Endodermal cell (in vitro differentiated cells): ENCODE results near the gene THBD. TPM values are rescaled to one million over a fixed set of nuclear protein-coding genes. Genes with fewer than 3 reads are reported as not detected.

ENCODE experiments used
- DNase-seq: peaks from one replicate; pipeline ENCODE4 v3.0.0-alpha.2; 2017
- H3K27ac ChIP-seq: 2 replicates; pipeline ENCODE4 v1.5.1; 2013; ENCODE audit warnings: mild to moderate bottlenecking, low read depth, low read length, moderate library complexity
- H3K27me3 ChIP-seq: 2 replicates; pipeline ENCODE4 v1.6.1; 2013; ENCODE audit warnings: mild to moderate bottlenecking, low read length, moderate library complexity; ENCODE audit not compliant: insufficient read depth, control insufficient read depth, poor library complexity, severe bottlenecking
- H3K36me3 ChIP-seq: 2 replicates; pipeline ENCODE4 v1.7.0; 2013; ENCODE audit warnings: mild to moderate bottlenecking, low read length, moderate library complexity; ENCODE audit not compliant: control insufficient read depth, insufficient read depth
- H3K4me1 ChIP-seq: one replicate; pipeline ENCODE4 v1.7.0; 2013; ENCODE audit warnings: low read length; ENCODE audit not compliant: control insufficient read depth, insufficient read depth
- H3K4me3 ChIP-seq: 2 replicates; pipeline ENCODE4 v1.5.1; 2013; ENCODE audit warnings: mild to moderate bottlenecking, low read length, moderate library complexity
- H3K9ac ChIP-seq: 2 replicates; pipeline ENCODE4 v1.6.1; 2013; ENCODE audit warnings: mild to moderate bottlenecking, low read length, moderate library complexity; ENCODE audit not compliant: poor library complexity, severe bottlenecking; ENCODE audit errors: extremely low read depth
- H3K9me3 ChIP-seq: 2 replicates; pipeline ENCODE4 v1.6.1; 2013; ENCODE audit warnings: mild to moderate bottlenecking, low read length, moderate library complexity; ENCODE audit not compliant: control insufficient read depth
- H3K27ac Mint-ChIP-seq: 2 replicates; pipeline ENCODE4 v1.8.0; 2020; ENCODE audit warnings: mixed read lengths
- H3K27me3 Mint-ChIP-seq: 2 replicates; pipeline ENCODE4 v1.8.0; 2021; ENCODE audit warnings: mild to moderate bottlenecking, mixed read lengths; ENCODE audit not compliant: insufficient read depth
- H3K36me3 Mint-ChIP-seq: 2 replicates; pipeline ENCODE4 v1.8.0; 2020; ENCODE audit warnings: low read depth, mixed read lengths
- H3K4me1 Mint-ChIP-seq: 2 replicates; pipeline ENCODE4 v1.8.0; 2020; ENCODE audit warnings: mixed read lengths
- H3K4me3 Mint-ChIP-seq: 2 replicates; pipeline ENCODE4 v1.8.0; 2020; ENCODE audit warnings: mild to moderate bottlenecking, moderate library complexity, mixed read lengths
- H3K9me3 Mint-ChIP-seq: 2 replicates; pipeline ENCODE4 v1.8.0; 2020; ENCODE audit warnings: mild to moderate bottlenecking, mixed read lengths
- WGBS, 2 experiments: methylation state at CpG; one replicate each; pipeline versions ENCODE4 v1.1.5 to v1.1.7; 2013; ENCODE audit warnings: missing lambda C conversion rate in 2 of 2, mixed read lengths in 1 of 2; ENCODE audit not compliant: insufficient coverage in 1 of 2, insufficient read length in 1 of 2; 5-methylcytosine and 5-hydroxymethylcytosine counted together
- total RNA-seq, 2 donors: library from RNA; stranded (reverse); fragmentation: NEBNext Ultra II Directional in 1 of 2; extraction: Animal tissue kit (Norgen Biotek cat#: 25700) in 1 of 2; gene quantifications; 2 replicates in 1 of 2; 3 replicates in 1 of 2; pipeline ENCODE4 v1.2.1, GENCODE V29; 2021
- TF ChIP-seq, protein P1 (sequence below): fragments of 200-600 bp; sonication (generic); conservative IDR thresholded peaks from 2 replicates; pipeline ENCODE4 v1.5.0; 2021; ENCODE audit warnings: antibody characterized with exemption, mild to moderate bottlenecking

Gene THBD
- total RNA-seq, 2 donors from 2014 or later = 1.2 to 2.0 TPM

DNA sequence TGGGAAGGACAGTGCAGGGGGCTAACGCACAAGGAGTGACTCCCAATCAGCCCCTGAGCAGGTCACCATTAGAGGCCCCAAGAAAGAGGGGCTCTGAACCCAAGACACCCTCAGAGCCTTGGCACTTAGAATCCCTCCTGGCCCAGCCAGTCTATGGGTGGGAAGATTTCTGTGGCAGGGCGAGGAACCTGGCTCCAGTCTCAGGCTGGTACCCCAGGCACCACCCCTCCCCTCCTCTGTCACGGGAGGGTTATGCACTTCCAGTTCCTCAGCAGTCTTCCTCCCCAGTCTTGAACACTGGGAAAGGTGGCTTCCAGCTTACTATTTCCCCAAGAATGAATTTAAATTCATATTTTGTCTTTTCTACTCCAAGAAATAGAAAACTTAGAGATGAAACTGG lies 42.0 kb downstream of the THBD start:
- H3K36me3 Mint-ChIP-seq = no peaks in the 10 kb centered on the region
- no peak overlapping the region for H3K4me3 ChIP-seq
- WGBS, 2 experiments = 93 to 100% methylated on average over 1 to 3 of the region's 3 CpGs
- no peak overlapping the region for H3K27ac Mint-ChIP-seq
- H3K9me3 Mint-ChIP-seq = no peaks in the 10 kb centered on the region
- H3K27me3 ChIP-seq = no peaks in the 10 kb centered on the region
- DNase-seq = no peak
- H3K4me1 ChIP-seq = no peaks in the 10 kb centered on the region
- TF ChIP-seq, protein P1, sequence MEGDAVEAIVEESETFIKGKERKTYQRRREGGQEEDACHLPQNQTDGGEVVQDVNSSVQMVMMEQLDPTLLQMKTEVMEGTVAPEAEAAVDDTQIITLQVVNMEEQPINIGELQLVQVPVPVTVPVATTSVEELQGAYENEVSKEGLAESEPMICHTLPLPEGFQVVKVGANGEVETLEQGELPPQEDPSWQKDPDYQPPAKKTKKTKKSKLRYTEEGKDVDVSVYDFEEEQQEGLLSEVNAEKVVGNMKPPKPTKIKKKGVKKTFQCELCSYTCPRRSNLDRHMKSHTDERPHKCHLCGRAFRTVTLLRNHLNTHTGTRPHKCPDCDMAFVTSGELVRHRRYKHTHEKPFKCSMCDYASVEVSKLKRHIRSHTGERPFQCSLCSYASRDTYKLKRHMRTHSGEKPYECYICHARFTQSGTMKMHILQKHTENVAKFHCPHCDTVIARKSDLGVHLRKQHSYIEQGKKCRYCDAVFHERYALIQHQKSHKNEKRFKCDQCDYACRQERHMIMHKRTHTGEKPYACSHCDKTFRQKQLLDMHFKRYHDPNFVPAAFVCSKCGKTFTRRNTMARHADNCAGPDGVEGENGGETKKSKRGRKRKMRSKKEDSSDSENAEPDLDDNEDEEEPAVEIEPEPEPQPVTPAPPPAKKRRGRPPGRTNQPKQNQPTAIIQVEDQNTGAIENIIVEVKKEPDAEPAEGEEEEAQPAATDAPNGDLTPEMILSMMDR = no peak
- H3K27ac ChIP-seq = no peak overlapping the region
- H3K9ac ChIP-seq = no peak overlapping the region
- no peaks in the 10 kb centered on the region for H3K9me3 ChIP-seq
- no peaks in the 10 kb centered on the region for H3K27me3 Mint-ChIP-seq
- H3K4me3 Mint-ChIP-seq = no peak overlapping the region
- H3K36me3 ChIP-seq = no peaks in the 10 kb centered on the region
- no peaks in the 10 kb centered on the region for H3K4me1 Mint-ChIP-seq

DNA sequence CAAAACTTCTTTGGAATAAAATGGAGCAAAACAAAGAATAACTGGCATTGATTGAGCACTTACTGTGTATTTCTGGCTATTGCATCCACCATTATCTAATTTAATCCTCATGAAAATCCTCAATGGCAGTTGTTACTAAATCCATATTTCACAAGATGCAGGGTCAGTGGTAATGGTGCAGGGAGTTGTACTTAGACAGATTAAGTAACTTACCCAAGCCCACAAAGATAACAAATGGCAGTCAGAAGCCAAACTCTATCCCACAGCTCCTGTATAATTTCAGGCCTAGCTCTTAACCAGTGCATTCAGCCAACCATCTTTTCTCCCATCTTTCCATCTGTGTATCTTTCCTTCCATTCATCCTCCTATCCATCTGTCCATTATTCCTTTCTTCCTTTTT lies 43.7 kb downstream of the THBD start:
- DNase-seq = no peak
- no peaks in the 10 kb centered on the region for H3K4me1 Mint-ChIP-seq
- H3K9me3 Mint-ChIP-seq = no peaks in the 10 kb centered on the region
- H3K27ac Mint-ChIP-seq = no peak overlapping the region
- H3K36me3 Mint-ChIP-seq = no peaks in the 10 kb centered on the region
- no peak overlapping the region for H3K9ac ChIP-seq
- H3K27ac ChIP-seq = no peak overlapping the region
- no peaks in the 10 kb centered on the region for H3K4me1 ChIP-seq
- H3K27me3 ChIP-seq = no peaks in the 10 kb centered on the region
- TF ChIP-seq, protein P1 = no peak
- no peaks in the 10 kb centered on the region for H3K36me3 ChIP-seq
- no peak overlapping the region for H3K4me3 Mint-ChIP-seq
- peaks cover 3% of the 10 kb centered on the region for H3K27me3 Mint-ChIP-seq
- no peaks in the 10 kb centered on the region for H3K9me3 ChIP-seq
- no peak overlapping the region for H3K4me3 ChIP-seq

DNA sequence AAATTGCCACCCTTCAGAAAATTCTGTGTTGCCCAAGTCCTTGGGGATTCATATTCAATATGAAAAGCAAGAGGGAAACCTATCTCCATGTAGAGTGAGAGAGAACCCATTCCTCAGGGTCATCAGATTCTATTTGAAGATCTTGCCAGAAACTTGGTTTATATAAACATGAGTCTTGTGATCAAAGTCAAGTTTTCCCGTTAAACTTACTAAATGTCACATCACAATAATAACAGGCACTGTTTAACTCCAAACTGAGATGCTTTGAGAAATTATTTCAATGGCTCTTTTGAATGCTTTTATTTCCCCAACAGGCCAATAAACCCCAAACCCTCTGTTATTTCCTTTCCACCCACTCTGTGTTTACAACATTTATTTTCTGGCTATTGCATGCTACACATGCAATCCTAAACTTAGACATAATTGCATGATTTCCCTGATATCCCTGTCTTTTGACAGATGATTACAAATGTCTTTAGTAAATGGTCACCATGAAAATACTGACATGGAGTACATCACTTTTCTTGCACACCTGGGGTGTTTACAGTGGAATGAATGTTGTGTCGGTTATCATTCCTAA lies 45.5 kb downstream of the THBD start:
- H3K9me3 Mint-ChIP-seq = no peaks in the 10 kb centered on the region
- TF ChIP-seq, protein P1 = no peak

More for the DNA sequence above, 45.5 kb downstream of the THBD start:
- Histone ChIP-seq H3K9ac (no peak overlapping the region), H3K27ac (no peak overlapping the region), H3K36me3 (no peaks in the 10 kb centered on the region), H3K9me3 (no peaks in the 10 kb centered on the region), H3K4me3 (no peak overlapping the region), H3K4me1 (no peaks in the 10 kb centered on the region), H3K27me3 (no peaks in the 10 kb centered on the region)
- no peak overlapping the region for H3K4me3 Mint-ChIP-seq
- H3K27me3 Mint-ChIP-seq = peaks cover 3% of the 10 kb centered on the region
- 91 to 100% methylated on average over 1 to 2 of the region's 2 CpGs for WGBS, 2 experiments
- no peaks in the 10 kb centered on the region for H3K36me3 Mint-ChIP-seq
- no peak for DNase-seq
- H3K27ac Mint-ChIP-seq = no peak overlapping the region
- H3K4me1 Mint-ChIP-seq = no peaks in the 10 kb centered on the region
